Upper lobe of left lung (tissue), 6 donors: ENCODE results near the gene ASB15. TPM values are rescaled to one million over a fixed set of nuclear protein-coding genes. Genes with fewer than 3 reads are reported as not detected.

Experiments
- ATAC-seq, 2 donors: fragments of 200-7000 bp; cut with Tn5 transposase; one replicate each; pipeline ENCODE4 v1.9.1; 2022; ENCODE audit warnings: mild to moderate bottlenecking in 2 of 2, moderate library complexity in 2 of 2; ENCODE audit not compliant: low FRiP score in 2 of 2
- DNase-seq, 2 donors: peaks; one replicate each; pipeline ENCODE4 v3.0.0-alpha.2; 2019 to 2020
- H3K27ac ChIP-seq, 4 donors: fragments of 200-600 bp; sonication (generic); one replicate each; pipeline ENCODE4 v1.5.1; 2016 to 2019
- H3K27me3 ChIP-seq, 4 donors: fragments of 200-600 bp; sonication (generic); one replicate each; pipeline ENCODE4 v1.5.1; 2017 to 2019
- H3K36me3 ChIP-seq, 4 donors: fragments of 200-600 bp; sonication (generic); one replicate each; pipeline ENCODE4 v1.5.1; 2016 to 2019
- H3K4me1 ChIP-seq, 4 donors: fragments of 200-600 bp; sonication (generic); one replicate each; pipeline ENCODE4 v1.5.1; 2018 to 2019
- H3K4me3 ChIP-seq, 4 donors: fragments of 200-600 bp; sonication (generic); one replicate each; pipeline ENCODE4 v1.5.1; 2017 to 2019; ENCODE audit warnings: mild to moderate bottlenecking in 2 of 4, moderate library complexity in 1 of 4
- H3K9me3 ChIP-seq, 4 donors: fragments of 200-600 bp; sonication (generic); one replicate each; pipeline ENCODE4 v1.5.1; 2018 to 2019
- CTCF ChIP-seq, 6 experiments: fragments of 450-650 bp in 4 of 6; fragments of 200-600 bp in 2 of 6; sonication (generic) in 2 of 6; IDR thresholded peaks; one replicate each; pipeline ENCODE4 v1.5.1; 2016 to 2019; ENCODE audit warnings: antibody characterized with exemption in 6 of 6
- EP300 ChIP-seq, 4 donors: sonication (generic); formaldehyde crosslinking; IDR thresholded peaks; one replicate each; pipeline ENCODE4 v1.5.1; 2017; ENCODE audit warnings: antibody characterized with exemption in 4 of 4, control low read depth in 2 of 4
- POLR2A ChIP-seq, 4 donors: fragments of 450-650 bp; IDR thresholded peaks; one replicate each; pipeline ENCODE4 v1.5.1; 2016 to 2017; ENCODE audit warnings: antibody characterized with exemption in 4 of 4, mild to moderate bottlenecking in 2 of 4
- POLR2AphosphoS5 ChIP-seq, 2 donors: sonication (generic); formaldehyde crosslinking; IDR thresholded peaks; one replicate each; pipeline ENCODE4 v1.5.1; 2017; ENCODE audit warnings: antibody characterized with exemption in 2 of 2
- WGBS, 2 donors: methylation state at CpG; one replicate each; pipeline ENCODE4 v1.1.5; 2017 to 2018; 5-methylcytosine and 5-hydroxymethylcytosine counted together
- total RNA-seq, 6 donors: library from RNA; depleted of rRNA in 4 of 6; stranded (reverse); fragments of >200 nt in 4 of 6; gene quantifications; one replicate each; pipeline versions ENCODE4 v1.1.0 to v1.2.1, GENCODE V29; 2016 to 2021
- donor health status: DM: no; HTN: no; CAD: no; lungs with moderate emphysema.
- donor health status: DM: no; HTN: yes; CAD: no; lungs with severe emphysema.

Gene ASB15
- total RNA-seq, 6 donors from 2014 or later = not detected

GRCh38 chr7:123600876-123601275, 745 bp upstream of the ASB15 start:
- WGBS, 2 donors = 62 to 63% methylated on average over 3 of the region's 3 CpGs
- no peak for ATAC-seq
- no peaks in the 10 kb centered on the region for H3K36me3 ChIP-seq
- H3K27me3 ChIP-seq = no peaks in the 10 kb centered on the region
- H3K4me3 ChIP-seq = no peak overlapping the region
- no peaks in the 10 kb centered on the region for H3K9me3 ChIP-seq
- no peaks in the 10 kb centered on the region for H3K4me1 ChIP-seq
- TF ChIP-seq CTCF (IDR thresholded peaks at IDR 0.05) (no peak), EP300 (IDR thresholded peaks at IDR 0.05) (no peak), POLR2AphosphoS5 (IDR thresholded peaks at IDR 0.05) (no peak), POLR2A (IDR thresholded peaks at IDR 0.05) (no peak)
- H3K27ac ChIP-seq = no peak overlapping the region
- DNase-seq = no peak

- Histone ChIP-seq H3K9me3 (no peaks in the 10 kb centered on the region), H3K4me1 (no peaks in the 10 kb centered on the region), H3K4me3 (no peak overlapping the region), H3K36me3 (no peaks in the 10 kb centered on the region), H3K27me3 (no peaks in the 10 kb centered on the region), H3K27ac (no peak overlapping the region)
- ATAC-seq (no peak), DNase-seq (no peak)
- TF ChIP-seq POLR2AphosphoS5 (IDR thresholded peaks at IDR 0.05) (no peak), CTCF (IDR thresholded peaks at IDR 0.05) (no peak), EP300 (IDR thresholded peaks at IDR 0.05) (no peak), POLR2A (IDR thresholded peaks at IDR 0.05) (no peak)
- WGBS, 2 donors = 83 to 84% methylated on average over 3 of the region's 3 CpGs
Observed at GRCh38 chr7:123602648-123603047, 1.0 kb downstream of the ASB15 start.

- no peak overlapping the region for H3K27ac ChIP-seq
Observed at GRCh38 chr7:123604739-123605138, 3.1 kb downstream of the ASB15 start.

GRCh38 chr7:123607423-123607975, 5.9 kb downstream of the ASB15 start:
- no peak for DNase-seq
- Histone ChIP-seq H3K27ac (no peak overlapping the region), H3K27me3 (no peaks in the 10 kb centered on the region), H3K9me3 (no peaks in the 10 kb centered on the region), H3K4me1 (no peaks in the 10 kb centered on the region), H3K36me3 (no peaks in the 10 kb centered on the region), H3K4me3 (no peak overlapping the region)
- no peak for TF ChIP-seq EP300 (IDR thresholded peaks at IDR 0.05)
- TF ChIP-seq POLR2AphosphoS5 (IDR thresholded peaks at IDR 0.05) = no peak
- TF ChIP-seq POLR2A (IDR thresholded peaks at IDR 0.05) = no peak
- TF ChIP-seq CTCF (IDR thresholded peaks at IDR 0.05) = no peak
- WGBS, 2 donors = 79 to 81% methylated on average over 4 of the region's 4 CpGs
- ATAC-seq = no peak

More at GRCh38 chr7:123604739-123605138, 3.1 kb downstream of the ASB15 start:
- TF ChIP-seq POLR2A (IDR thresholded peaks at IDR 0.05) (no peak), EP300 (IDR thresholded peaks at IDR 0.05) (no peak), POLR2AphosphoS5 (IDR thresholded peaks at IDR 0.05) (no peak), CTCF (IDR thresholded peaks at IDR 0.05) (no peak)
- ATAC-seq (no peak), DNase-seq (no peak)
- Histone ChIP-seq H3K9me3 (no peaks in the 10 kb centered on the region), H3K4me1 (no peaks in the 10 kb centered on the region), H3K36me3 (no peaks in the 10 kb centered on the region), H3K27me3 (no peaks in the 10 kb centered on the region), H3K4me3 (no peak overlapping the region)
- 43 to 55% methylated on average over 3 of the region's 3 CpGs for WGBS, 2 donors
